Measurements from ENCODE around the gene C12orf43.
A peak's percentile ranks its signal among the peaks of the same experiment; 100 is the strongest.

C12orf43 gene

DNA sequence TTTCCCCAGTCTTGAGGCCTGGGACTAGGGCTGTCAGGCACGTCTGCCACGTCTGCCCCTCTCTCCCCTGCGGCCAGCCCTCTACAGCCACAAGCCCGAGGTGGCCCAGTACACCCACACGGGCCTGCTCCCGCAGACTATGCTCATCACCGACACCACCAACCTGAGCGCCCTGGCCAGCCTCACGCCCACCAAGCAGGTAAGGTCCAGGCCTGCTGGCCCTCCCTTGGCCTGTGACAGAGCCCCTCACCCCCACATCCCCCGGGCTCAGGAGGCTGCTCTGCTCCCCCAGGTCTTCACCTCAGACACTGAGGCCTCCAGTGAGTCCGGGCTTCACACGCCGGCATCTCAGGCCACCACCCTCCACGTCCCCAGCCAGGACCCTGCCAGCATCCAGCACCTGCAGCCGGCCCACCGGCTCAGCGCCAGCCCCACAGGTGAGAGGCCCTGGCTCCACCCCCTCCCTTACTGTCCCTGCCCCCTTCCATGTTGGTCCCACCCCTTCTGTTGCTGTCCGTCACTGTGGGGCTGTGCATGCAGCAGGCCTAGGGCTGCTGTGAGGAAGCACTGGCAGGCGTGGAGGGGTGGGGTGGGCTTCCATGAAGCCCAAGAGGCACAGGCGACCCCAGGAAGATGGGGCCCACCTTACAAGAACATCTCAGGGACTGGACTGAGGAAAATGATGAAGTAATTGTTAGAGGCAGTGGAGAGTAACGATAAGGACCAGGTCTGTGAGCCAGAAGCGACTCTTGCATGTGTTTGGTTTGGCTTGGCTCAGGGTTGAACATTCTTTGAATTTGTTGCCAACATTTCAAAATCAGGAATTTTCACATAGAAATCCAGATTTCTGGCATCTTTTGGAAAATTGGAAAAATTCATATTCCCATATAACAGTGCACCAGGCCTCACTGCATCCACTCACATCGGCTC is 16.8 kb downstream of the C12orf43 start:
- peak; percentile 4 to 9 for DNase-seq (ENCODE audit: low read depth in 2 of 2)

DNA sequence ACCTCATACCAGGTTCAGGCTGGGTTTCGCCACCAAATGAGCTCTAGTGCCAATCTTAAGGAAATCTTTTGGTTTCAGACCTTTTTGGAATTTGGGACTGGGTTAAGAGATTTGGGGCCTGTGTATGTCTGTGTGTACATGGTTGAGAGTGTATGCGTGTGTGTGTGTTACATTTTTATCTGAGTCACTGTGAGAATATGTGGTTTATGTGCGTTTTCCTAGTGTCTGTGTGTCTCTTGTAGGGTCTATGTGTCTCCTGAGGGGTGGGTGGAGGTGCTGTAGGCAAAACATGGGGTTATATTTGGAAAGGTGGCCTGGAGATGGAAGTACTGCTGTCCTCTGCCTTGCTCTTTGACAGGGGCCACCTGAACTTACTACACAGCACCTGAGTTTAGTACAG is 17.9 kb downstream of the C12orf43 start:
- DNase-seq (ENCODE audit: low read depth in 2 of 2): no peak

GRCh38 chr12:120997448-120997847 is 18.8 kb downstream of the C12orf43 start:
- no peak for DNase-seq (ENCODE audit: low read depth in 2 of 2)

DNA sequence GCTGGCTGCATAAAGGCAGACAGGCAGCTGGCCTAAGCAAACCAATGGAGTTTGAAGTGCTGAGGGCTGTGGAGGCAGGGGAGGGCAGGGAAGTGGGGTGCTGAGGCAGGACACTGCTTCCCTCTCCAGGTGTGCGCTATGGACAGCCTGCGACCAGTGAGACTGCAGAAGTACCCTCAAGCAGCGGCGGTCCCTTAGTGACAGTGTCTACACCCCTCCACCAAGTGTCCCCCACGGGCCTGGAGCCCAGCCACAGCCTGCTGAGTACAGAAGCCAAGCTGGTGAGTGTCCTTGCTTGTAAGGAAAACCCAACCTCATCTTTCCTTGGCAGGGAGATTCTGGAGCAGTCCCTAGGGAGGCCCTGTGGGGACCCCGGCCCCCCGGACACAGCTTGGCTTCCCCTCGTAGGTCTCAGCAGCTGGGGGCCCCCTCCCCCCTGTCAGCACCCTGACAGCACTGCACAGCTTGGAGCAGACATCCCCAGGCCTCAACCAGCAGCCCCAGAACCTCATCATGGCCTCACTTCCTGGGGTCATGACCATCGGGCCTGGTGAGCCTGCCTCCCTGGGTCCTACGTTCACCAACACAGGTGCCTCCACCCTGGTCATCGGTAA is 20.0 kb downstream of the C12orf43 start:
- DNase-seq (ENCODE audit: low read depth in 2 of 2): no peak

DNA sequence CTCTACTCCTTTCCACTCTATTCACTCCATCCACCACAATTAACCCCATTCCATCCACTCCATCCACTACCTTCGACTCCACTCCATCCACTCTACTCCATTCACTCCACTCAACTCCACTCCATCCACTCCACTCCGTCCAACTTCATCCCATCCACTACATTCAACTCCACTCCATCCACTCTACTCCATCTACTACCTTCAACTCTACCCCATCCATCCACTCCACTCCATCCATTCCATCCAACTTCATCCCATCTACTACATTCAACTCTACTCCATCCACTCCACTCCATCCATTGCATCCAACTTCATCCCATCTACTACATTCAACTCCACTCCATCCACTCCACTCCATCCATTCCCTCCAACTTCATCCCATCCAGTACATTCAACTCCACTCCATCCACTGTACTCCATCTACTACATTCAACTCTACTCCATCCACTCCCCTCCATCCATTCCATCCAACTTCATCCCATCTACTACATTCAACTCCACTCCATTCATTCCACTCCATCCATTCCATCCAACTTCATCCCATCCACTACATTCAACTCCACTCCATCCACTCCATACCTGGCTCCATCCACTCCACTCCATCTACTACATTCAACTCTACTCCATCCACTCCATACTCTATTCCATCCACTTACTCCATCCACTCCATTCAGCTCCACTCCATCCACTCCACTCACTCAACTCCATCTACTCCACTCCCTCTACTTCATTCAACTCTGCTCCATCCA is 21.5 kb downstream of the C12orf43 start:
- DNase-seq (ENCODE audit: low read depth in 2 of 2): no peak

DNA sequence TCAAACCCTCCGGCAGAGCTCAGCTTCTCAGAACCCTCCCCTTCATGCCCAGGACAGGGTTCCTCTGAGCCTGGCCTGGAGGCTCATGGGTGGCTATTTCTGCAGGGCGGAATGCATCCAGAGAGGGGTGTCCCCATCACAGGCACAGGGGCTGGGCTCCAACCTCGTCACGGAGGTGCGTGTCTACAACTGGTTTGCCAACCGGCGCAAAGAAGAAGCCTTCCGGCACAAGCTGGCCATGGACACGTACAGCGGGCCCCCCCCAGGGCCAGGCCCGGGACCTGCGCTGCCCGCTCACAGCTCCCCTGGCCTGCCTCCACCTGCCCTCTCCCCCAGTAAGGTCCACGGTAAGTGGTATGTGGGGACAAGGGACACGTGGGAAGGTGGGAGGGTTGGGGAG is 22.2 kb downstream of the C12orf43 start:
- no peak for DNase-seq (ENCODE audit: low read depth in 2 of 2)

- DNase-seq (ENCODE audit: low read depth in 2 of 2): no peak
These were observed 22.8 kb downstream of the C12orf43 start for GRCh38 chr12:120993496-120993895.

GRCh38 chr12:120992989-120993388 is 23.3 kb downstream of the C12orf43 start:
- DNase-seq (ENCODE audit: low read depth in 2 of 2): no peak

DNA sequence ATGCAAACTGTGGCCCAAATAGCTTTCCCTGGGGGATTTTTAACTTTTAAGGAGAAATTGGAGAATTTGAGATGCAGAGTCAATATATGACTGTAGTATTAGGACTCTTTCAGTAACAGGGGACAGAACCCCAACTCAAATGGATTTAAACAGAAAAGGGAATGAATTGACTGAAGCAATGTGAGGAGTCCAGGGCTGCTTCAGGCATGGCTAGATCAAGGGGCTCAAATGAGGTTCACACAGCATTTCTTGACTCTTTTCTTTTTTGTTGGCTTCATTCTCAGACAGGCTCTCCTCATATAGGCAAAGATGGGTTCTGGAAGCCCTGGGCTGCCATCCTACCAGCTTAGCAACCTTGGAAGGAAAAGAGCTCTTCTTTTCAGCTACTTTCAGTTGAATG is 24.3 kb downstream of the C12orf43 start:
- DNase-seq (ENCODE audit: low read depth in 2 of 2): no peak

- no peak for DNase-seq (ENCODE audit: low read depth in 2 of 2)
These were observed 25.7 kb downstream of the C12orf43 start for GRCh38 chr12:120990487-120991055.

DNA sequence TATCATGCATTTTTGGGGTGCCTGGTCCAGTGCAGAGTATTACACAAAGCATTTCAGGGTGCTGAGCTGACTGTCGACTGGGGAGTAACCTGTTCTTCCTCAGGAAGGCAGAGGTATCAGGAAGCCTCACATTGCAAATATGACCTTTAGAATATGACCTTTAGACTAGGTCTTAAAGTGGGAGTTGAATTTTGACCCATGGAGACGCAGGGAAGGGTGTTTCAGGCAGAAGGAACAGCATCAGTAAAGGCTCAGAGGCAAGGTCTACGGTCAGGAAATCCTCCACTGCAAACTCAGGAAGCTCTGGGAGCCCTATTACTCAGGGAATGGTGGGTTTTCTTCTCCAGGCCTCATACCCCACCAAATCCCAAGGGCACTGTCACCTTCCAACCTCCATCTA is 26.6 kb downstream of the C12orf43 start:
- DNase-seq (ENCODE audit: low read depth in 2 of 2): no peak

DNA sequence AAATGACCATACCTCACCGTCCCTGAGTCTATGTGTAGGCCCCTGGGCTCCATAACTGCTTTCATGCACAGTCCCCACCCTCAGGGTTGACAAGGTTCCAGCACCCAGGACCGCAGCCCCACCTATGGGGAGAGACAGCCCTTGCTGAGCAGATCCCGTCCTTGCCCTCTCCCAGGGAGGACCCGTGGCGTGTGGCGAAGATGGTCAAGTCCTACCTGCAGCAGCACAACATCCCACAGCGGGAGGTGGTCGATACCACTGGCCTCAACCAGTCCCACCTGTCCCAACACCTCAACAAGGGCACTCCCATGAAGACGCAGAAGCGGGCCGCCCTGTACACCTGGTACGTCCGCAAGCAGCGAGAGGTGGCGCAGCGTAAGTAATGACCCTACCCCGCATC is 27.6 kb downstream of the C12orf43 start:
- no peak for DNase-seq (ENCODE audit: low read depth in 2 of 2)

DNA sequence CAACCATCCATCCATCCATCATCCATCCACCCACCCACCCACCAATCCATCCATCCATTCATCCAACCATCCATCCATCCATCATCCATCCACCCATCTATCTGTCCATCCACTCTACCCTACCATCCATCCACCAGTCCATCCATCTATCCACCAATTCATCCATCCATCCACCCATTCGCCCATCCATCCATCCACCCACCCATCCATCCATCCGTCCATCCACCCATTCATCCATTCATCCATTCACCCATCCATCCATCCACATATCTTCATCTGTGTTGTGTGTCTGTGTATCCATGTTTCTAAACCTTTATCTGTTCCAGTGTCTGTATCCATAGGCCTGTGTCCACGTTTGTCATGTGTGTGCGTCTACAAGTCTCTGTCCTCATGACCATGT is 28.1 kb downstream of the C12orf43 start:
- no peak for DNase-seq (ENCODE audit: low read depth in 2 of 2)

GRCh38 chr12:120984351-120984898 is 31.9 kb downstream of the C12orf43 start:
- DNase-seq (ENCODE audit: low read depth in 2 of 2): no peak

GRCh38 chr12:120983759-120984158 is 32.5 kb downstream of the C12orf43 start:
- DNase-seq (ENCODE audit: low read depth in 2 of 2): no peak

DNA sequence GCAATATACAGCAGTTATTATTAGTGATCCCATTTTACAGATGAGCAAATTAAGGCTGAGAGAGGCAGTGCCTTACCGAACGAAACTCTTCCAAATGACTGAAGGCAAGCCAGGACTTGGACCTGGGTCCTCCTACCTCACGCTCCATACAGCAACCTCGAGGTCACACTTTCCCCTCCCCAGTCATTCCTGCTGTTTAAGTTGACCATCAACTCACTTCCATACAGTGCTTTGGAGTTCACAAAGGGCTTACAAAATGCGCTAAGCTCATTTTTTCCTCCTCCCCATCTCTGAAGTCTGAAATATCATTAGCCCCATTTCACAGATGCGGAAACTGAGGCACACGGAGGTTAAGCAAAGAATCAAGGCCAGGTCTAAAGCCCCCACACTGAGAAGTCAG is 33.6 kb downstream of the C12orf43 start:
- DNase-seq (ENCODE audit: low read depth in 2 of 2): no peak

DNA sequence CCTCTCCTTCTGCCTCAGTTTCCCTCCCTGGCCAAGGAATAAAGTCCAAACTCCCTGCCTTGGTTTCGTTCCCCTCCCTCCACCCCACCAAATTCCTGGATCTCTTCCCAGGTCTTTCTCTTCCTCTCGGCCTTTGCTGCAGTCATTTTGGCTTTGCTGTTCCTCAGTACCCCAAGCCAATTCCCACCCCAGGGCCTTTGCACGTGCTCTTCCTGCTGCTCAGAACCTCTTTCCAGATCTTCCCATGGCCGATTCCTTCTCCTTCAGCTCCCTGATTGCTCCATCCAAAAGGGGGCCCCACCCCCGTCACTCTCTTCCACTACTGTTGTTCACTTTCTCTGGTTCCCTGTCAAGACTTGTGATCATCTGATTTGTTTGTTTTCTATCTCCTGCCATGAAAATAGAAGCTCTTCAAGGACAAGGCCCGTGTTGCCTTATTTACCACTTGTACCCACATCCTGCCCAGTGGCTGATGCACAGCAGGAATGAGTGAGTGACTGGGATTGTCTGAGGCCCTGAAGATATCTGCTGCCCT is 34.8 kb downstream of the C12orf43 start:
- DNase-seq (ENCODE audit: low read depth in 2 of 2): no peak

DNA sequence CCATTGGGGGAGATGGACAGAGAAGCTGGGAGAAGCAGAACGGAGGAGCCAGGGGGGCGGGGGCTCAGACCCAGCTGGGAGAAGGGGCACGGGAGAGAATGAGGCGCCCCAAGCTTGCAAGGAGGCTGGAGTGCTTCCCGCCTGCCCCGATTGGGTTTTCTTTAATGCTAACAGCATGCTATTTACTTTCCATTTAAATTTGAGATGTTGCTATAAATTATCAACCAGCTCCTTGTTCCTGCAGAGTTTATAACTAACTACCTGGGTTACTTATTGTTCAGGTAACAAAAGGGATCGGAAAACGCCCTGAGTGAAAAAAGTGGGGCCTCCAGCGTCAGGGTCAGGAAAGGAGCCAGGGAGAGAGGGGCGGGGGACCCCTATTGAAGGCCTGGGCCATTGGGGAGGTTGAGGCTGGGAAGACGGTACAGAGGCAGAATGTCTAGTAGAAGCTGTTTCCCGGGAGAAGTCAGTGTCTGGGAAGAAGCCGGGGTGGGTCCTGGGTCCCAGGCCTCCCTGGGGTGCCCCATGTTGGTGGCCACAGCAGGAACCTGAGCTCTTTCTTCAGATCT is 35.4 kb downstream of the C12orf43 start:
- DNase-seq (ENCODE audit: low read depth in 2 of 2): no peak

DNA sequence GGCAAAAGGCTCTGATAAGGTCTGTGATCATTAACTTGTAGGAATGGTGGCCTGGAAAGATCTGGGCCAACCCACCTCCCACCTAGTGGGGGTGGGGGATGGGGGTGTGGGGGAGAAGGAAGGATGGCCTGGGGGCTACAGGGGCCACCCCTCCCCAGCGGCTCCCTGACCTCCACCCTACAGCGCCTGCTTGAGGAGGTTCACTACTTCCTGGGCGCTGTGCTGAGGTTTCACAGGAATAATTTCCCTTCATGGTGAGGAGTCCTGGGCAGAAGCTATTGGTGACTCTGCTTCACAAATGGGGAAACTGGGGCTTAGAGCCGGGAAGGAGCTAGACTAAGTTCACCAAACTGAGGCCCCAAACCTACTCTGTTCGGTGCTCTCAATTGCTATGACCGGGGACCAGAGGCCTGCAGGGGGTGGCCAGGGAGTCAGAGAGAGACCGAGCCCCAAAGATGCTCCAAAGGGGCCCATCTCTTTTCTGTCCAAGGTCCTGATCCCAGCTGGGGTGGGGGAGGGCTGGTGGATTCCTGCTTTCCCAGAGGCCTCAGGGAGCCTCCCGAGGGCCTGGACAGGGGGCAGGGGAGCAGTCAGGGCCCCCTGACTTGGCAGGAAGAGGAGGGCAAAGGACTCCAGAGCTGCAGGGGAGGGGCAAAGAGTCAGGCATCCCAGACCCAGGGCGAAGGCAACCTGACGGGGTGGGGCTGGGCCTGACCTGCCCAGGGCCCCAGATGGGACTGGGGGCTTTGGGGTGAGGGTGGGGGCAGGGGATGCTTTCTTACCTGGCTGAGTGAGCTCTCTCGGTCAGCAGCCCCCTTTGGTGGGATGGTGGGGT is 36.2 kb downstream of the C12orf43 start:
- DNase-seq (ENCODE audit: low read depth in 2 of 2): no peak

- no peak for DNase-seq (ENCODE audit: low read depth in 2 of 2)
These were observed 36.9 kb downstream of the C12orf43 start for GRCh38 chr12:120979220-120979861.
